SK-N-SH (cell line): ENCODE measurements around the gene ASB4. TPM values are rescaled to one million over a fixed set of nuclear protein-coding genes. Genes with fewer than 3 reads are reported as not detected.

Source experiments
- CTCF ChIA-PET: fragments of 300-600, 350-600 bp; formaldehyde crosslinking; extraction: SDS; loops from one replicate; lab custom pipeline; 2021; lab: Yijun Ruan, JAX
- POLR2A ChIA-PET: fragments of 350-600 bp; sonication (Branson Sonifier 250); formaldehyde crosslinking; extraction: SDS; loops from one replicate; lab custom pipeline; 2020; ENCODE audit warnings: antibody characterized with exemption, inconsistent platforms; lab: Yijun Ruan, JAX
- DNase-seq: peaks from one replicate; pipeline ENCODE4 v3.0.0; 2012
- H2AFZ ChIP-seq: fragments of 200-600 bp; sonication (generic); 2 replicates; pipeline ENCODE4 v1.8.1; 2016; ENCODE audit warnings: antibody characterized with exemption, mild to moderate bottlenecking, low read depth
- H3F3A ChIP-seq: fragments of 200-600 bp; sonication (generic); replicated peaks from 2 replicates; pipeline ENCODE3; 2016; ENCODE audit warnings: antibody characterized with exemption, mild to moderate bottlenecking; ENCODE audit not compliant: insufficient read depth
- H3K27ac ChIP-seq, 2 experiments: fragments of 200-500 bp in 1 of 2; fragments of 200-600 bp in 1 of 2; sonication (Bioruptor generic) in 1 of 2; sonication (generic), shearing (Covaris generic) in 1 of 2; 2 replicates each; pipeline versions ENCODE4 v1.5.1 to v1.6.1; 2014 to 2016; ENCODE audit warnings: low read depth in 2 of 2, inconsistent platforms in 1 of 2, low read length in 1 of 2, mild to moderate bottlenecking in 1 of 2, mixed read lengths in 1 of 2
- H3K27me3 ChIP-seq: fragments of 200-600 bp; sonication (generic), shearing (Covaris generic); 2 replicates; pipeline ENCODE4 v1.6.1; 2016; ENCODE audit warnings: mixed run types; ENCODE audit not compliant: insufficient read depth
- H3K36me3 ChIP-seq, 2 experiments: fragments of 200-500 bp in 1 of 2; fragments of 200-600 bp in 1 of 2; sonication (Bioruptor generic) in 1 of 2; sonication (generic) in 1 of 2; replicated peaks in 1 of 2; 2 replicates each; pipeline versions ENCODE3 to v1.5.1; 2014 to 2016; ENCODE audit warnings: low read length in 1 of 2, mild to moderate bottlenecking in 1 of 2; ENCODE audit not compliant: insufficient read depth in 2 of 2, control insufficient read depth in 1 of 2
- H3K4me1 ChIP-seq, 2 experiments: fragments of 200-500 bp in 1 of 2; fragments of 200-600 bp in 1 of 2; sonication (Bioruptor generic) in 1 of 2; sonication (generic), shearing (Covaris generic) in 1 of 2; 2 replicates each; pipeline versions ENCODE4 v1.5.1 to v1.6.1; 2014 to 2016; ENCODE audit warnings: low read depth in 1 of 2, low read length in 1 of 2, mixed run types in 1 of 2; ENCODE audit not compliant: insufficient read depth in 2 of 2, control insufficient read depth in 1 of 2
- H3K4me2 ChIP-seq: fragments of 200-600 bp; sonication (generic), shearing (Covaris generic); 2 replicates; pipeline ENCODE4 v1.6.1; 2017; ENCODE audit warnings: mixed run types
- H3K4me3 ChIP-seq, 2 experiments: fragments of 200-500 bp in 1 of 2; fragments of 200-600 bp in 1 of 2; sonication (Bioruptor generic) in 1 of 2; sonication (generic), shearing (Covaris generic) in 1 of 2; 2 replicates each; pipeline versions ENCODE4 v1.5.1 to v1.8.1; 2014 to 2016; ENCODE audit warnings: low read depth in 2 of 2, inconsistent platforms in 1 of 2, low read length in 1 of 2, mild to moderate bottlenecking in 1 of 2, mixed read lengths in 1 of 2, moderate library complexity in 1 of 2
- H3K79me2 ChIP-seq: fragments of 200-600 bp; sonication (generic); 2 replicates; pipeline ENCODE4 v1.8.1; 2017; ENCODE audit warnings: mild to moderate bottlenecking; ENCODE audit not compliant: insufficient read depth
- H3K9ac ChIP-seq: fragments of 200-600 bp; sonication (generic); 2 replicates; pipeline ENCODE4 v1.6.1; 2017; ENCODE audit warnings: mixed run types
- H3K9me2 ChIP-seq: fragments of 200-600 bp; sonication (generic); 2 replicates; pipeline ENCODE4 v1.6.1; 2017; ENCODE audit warnings: mixed run types
- H3K9me3 ChIP-seq: fragments of 200-600 bp; sonication (generic); 2 replicates; pipeline ENCODE4 v1.6.1; 2017; ENCODE audit warnings: mixed run types, mild to moderate bottlenecking, moderate library complexity
- H4K20me1 ChIP-seq: fragments of 200-600 bp; sonication (generic); 2 replicates; pipeline ENCODE4 v1.6.1; 2017; ENCODE audit warnings: mild to moderate bottlenecking, mixed run types; ENCODE audit not compliant: insufficient read depth
- CHD2 ChIP-seq: fragments of 150-350 bp; IDR thresholded peaks from 2 replicates; pipeline ENCODE4 v1.6.1; 2018; ENCODE audit warnings: low read length; ENCODE audit not compliant: partially characterized antibody
- ELF1 ChIP-seq: IDR thresholded peaks from 2 replicates; pipeline ENCODE4 v1.4.0; 2012
- EP300 ChIP-seq, 2 experiments: IDR thresholded peaks; 2 replicates each; pipeline versions ENCODE4 v1.4.0 to v1.6.1; 2012; ENCODE audit warnings: borderline replicate concordance in 1 of 2, low read depth in 1 of 2, low read length in 1 of 2
- FOXJ3 ChIP-seq: sonication (generic); formaldehyde crosslinking; IDR thresholded peaks from 2 replicates; pipeline ENCODE4 v1.5.1; 2020; ENCODE audit warnings: mild to moderate bottlenecking, missing genetic modification reagents
- FOXM1 ChIP-seq: IDR thresholded peaks from 2 replicates; pipeline ENCODE4 v1.4.0; 2012; ENCODE audit warnings: low read depth, mild to moderate bottlenecking
- JUND ChIP-seq: IDR thresholded peaks from 2 replicates; pipeline ENCODE4 v1.4.0; 2012
- MEF2A ChIP-seq: IDR thresholded peaks from 2 replicates; pipeline ENCODE4 v1.4.0; 2012; ENCODE audit warnings: low read depth, borderline replicate concordance
- NRF1 ChIP-seq: IDR thresholded peaks from 2 replicates; pipeline ENCODE4 v1.6.1; 2012; ENCODE audit warnings: low read depth, mild to moderate bottlenecking, low read length
- RCOR1 ChIP-seq: fragments of 150-350 bp; IDR thresholded peaks from 2 replicates; pipeline ENCODE4 v1.6.1; 2017; ENCODE audit warnings: antibody characterized with exemption, low read length
- RFX5 ChIP-seq: IDR thresholded peaks from 2 replicates; pipeline ENCODE4 v1.6.1; 2012; ENCODE audit warnings: mild to moderate bottlenecking, improper control_type of control experiment, low read length
- RXRA ChIP-seq: IDR thresholded peaks from 2 replicates; pipeline ENCODE4 v1.4.0; 2012; ENCODE audit warnings: low read depth, mild to moderate bottlenecking, borderline replicate concordance
- SIN3A ChIP-seq: IDR thresholded peaks from 2 replicates; pipeline ENCODE4 v1.6.1; 2012; ENCODE audit warnings: low read depth, mild to moderate bottlenecking, low read length, moderate library complexity, borderline replicate concordance
- TAF1 ChIP-seq: IDR thresholded peaks from 2 replicates; pipeline ENCODE4 v1.6.1; 2012; ENCODE audit warnings: low read depth, mild to moderate bottlenecking, low read length, moderate library complexity, borderline replicate concordance
- TEAD4 ChIP-seq: IDR thresholded peaks from 2 replicates; pipeline ENCODE4 v1.4.0; 2012; ENCODE audit warnings: mild to moderate bottlenecking, borderline replicate concordance; ENCODE audit not compliant: insufficient read depth
- WGBS: methylation state at CpG from one replicate; pipeline ENCODE4 v1.1.6; 2017; ENCODE audit warnings: low lambda C conversion rate; 5-methylcytosine and 5-hydroxymethylcytosine counted together
- polyA plus RNA-seq, 3 experiments: library from polyadenylated mRNA; depleted of rRNA; stranded (reverse); fragments of >200 nt; gene quantifications; 2 replicates each; pipeline ENCODE4 v1.2.3, GENCODE V29; 2012
- TF ChIP-seq, protein P1 (sequence below): fragments of 150-350 bp; IDR thresholded peaks from 2 replicates; pipeline ENCODE4 v1.6.1; 2016; ENCODE audit warnings: mild to moderate bottlenecking, low read depth, low read length
- TF ChIP-seq, protein P2 (sequence below): fragments of 150-350 bp; IDR thresholded peaks from 2 replicates; pipeline ENCODE4 v1.6.1; 2017; ENCODE audit warnings: antibody characterized with exemption, low read length, low read depth, borderline replicate concordance
- TF ChIP-seq, protein P3 (sequence below): IDR thresholded peaks from 2 replicates; pipeline ENCODE4; 2012
- TF ChIP-seq, protein P4 (sequence below): IDR thresholded peaks from 2 replicates; pipeline ENCODE4 v1.4.0; 2012; ENCODE audit warnings: low read depth, borderline replicate concordance

The ASB4 gene
- polyA plus RNA-seq, 1 of the 3 experiments (the other 2 are of a cell fraction): not detected

DNA sequence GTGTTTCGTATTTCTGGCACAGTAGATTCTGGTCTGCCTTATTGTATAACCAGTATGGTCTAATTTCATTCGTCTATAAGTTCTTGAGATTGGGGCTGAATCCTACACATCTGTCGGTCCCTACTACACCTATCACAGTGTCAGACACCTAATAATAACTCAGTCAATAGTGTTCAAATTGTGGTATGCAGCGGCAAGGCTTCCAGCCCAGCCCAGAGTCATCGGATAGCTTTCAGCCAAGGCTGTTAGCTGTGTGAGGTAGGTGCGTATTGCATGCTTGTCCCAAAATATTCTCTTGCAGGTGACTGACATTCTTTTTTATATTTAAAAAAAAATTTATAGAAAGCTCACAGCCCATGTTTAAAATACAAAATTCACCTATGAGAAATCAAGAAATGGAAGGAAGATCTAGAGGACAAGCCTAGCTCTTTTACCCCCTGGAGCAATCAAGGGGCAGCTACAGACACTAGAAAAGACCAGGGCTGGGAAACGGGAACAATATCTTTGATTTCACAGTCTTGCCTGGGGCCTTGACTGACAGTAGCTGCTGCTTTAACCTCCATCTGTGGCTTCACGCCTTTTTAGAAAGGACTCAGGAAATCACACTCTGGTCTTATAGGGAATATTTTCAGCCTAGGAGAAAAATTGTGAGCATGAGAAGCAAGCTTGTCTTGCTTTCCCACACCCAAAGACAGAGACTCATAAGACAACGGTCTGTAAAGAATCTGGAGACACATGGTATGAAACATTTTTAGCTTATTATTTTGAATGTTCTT lies 9.5 kb upstream of the ASB4 start:
- no peak for DNase-seq
- no peaks in the 10 kb centered on the region for H3K79me2 ChIP-seq
- no peaks in the 10 kb centered on the region for H3K9me2 ChIP-seq
- H3K4me3 ChIP-seq: no peak overlapping the region
- no peak overlapping the region for H3K9ac ChIP-seq
- POLR2A ChIA-PET: no interaction called here
- no peaks in the 10 kb centered on the region for H4K20me1 ChIP-seq
- H2AFZ ChIP-seq: peak overlapping the region; percentile 36; the same call in 1 of the 2 replicates
- no peaks in the 10 kb centered on the region for H3K27me3 ChIP-seq
- H3K4me2 ChIP-seq: no peak overlapping the region
- WGBS: 71% methylated on average over 9 of the region's 9 CpGs
- H3K9me3 ChIP-seq: no peaks in the 10 kb centered on the region
- H3F3A ChIP-seq: no peaks in the 10 kb centered on the region
- CTCF ChIA-PET: interaction anchor here (0.7 to 4.3 kb wide), 75 partner anchors 9 to 1638 kb away, joined by 3 to 109 read pairs (median 4); partner anchors contain the start of genes ASB4, PON2, SGCE and TFPI2
- H3K36me3 ChIP-seq: no peaks in the 10 kb centered on the region
- peaks cover 0 to 8% of the 10 kb centered on the region in 2 experiments; a peak in 2 of 4 replicates for H3K4me1 ChIP-seq
- TF ChIP-seq, protein P1, sequence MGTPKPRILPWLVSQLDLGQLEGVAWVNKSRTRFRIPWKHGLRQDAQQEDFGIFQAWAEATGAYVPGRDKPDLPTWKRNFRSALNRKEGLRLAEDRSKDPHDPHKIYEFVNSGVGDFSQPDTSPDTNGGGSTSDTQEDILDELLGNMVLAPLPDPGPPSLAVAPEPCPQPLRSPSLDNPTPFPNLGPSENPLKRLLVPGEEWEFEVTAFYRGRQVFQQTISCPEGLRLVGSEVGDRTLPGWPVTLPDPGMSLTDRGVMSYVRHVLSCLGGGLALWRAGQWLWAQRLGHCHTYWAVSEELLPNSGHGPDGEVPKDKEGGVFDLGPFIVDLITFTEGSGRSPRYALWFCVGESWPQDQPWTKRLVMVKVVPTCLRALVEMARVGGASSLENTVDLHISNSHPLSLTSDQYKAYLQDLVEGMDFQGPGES: 0 out of 2 replicates have a peak, but pooled peaks have one; percentile 2
- TF ChIP-seq, protein P2, sequence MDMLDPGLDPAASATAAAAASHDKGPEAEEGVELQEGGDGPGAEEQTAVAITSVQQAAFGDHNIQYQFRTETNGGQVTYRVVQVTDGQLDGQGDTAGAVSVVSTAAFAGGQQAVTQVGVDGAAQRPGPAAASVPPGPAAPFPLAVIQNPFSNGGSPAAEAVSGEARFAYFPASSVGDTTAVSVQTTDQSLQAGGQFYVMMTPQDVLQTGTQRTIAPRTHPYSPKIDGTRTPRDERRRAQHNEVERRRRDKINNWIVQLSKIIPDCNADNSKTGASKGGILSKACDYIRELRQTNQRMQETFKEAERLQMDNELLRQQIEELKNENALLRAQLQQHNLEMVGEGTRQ: no peak
- H3K27ac ChIP-seq: no peak overlapping the region

DNA sequence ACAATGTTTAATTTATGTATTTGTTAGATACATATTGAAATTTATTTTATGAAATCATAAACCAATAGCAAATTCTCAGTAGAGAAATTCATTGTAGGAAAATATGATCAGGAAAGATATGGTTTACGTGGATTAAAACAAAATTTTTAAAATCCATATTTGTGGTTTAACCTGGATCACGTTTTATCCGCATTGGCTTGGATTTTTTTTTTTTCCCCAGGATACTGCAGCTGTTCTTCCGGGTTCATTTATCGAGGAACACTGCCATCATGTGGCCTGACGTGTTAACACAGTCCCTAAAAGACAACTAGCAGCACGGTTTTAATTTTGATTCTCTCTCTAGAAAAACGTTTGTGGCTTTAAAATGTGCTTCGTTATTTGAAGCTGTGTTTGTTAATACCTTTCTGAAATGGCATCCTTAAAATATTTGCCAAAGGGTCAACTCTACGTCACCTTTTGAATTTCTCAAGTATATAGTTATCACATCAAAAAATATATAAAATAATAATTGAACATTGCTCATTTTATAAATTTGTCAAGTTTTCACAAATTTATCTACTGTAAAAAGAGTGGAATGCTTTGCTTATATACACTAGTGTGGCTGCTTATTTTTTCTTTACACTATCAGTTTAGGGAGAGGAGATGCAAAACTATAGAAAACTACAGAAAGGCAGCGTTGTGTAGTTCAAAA lies 8.7 kb upstream of the ASB4 start:
- H3K9ac ChIP-seq: no peak overlapping the region
- ChIA-PET POLR2A (no interaction called here), CTCF (interaction anchor here (0.6 to 4.3 kb wide), 90 partner anchors 10 to 1638 kb away, joined by 3 to 109 read pairs (median 4); partner anchors contain the start of genes ASB4, PON2, SGCE and TFPI2)
- no peak overlapping the region for H3K4me3 ChIP-seq
- H3K4me1 ChIP-seq: peaks cover 0 to 8% of the 10 kb centered on the region in 2 experiments; a peak in 2 of 4 replicates
- H3K9me2 ChIP-seq: no peaks in the 10 kb centered on the region
- no peak overlapping the region for H3K4me2 ChIP-seq
- no peaks in the 10 kb centered on the region for H3K79me2 ChIP-seq
- H3K27me3 ChIP-seq: no peaks in the 10 kb centered on the region
- no peaks in the 10 kb centered on the region for H3K9me3 ChIP-seq
- no peaks in the 10 kb centered on the region for H3F3A ChIP-seq
- H3K36me3 ChIP-seq: no peaks in the 10 kb centered on the region
- H4K20me1 ChIP-seq: no peaks in the 10 kb centered on the region
- peak; percentile 73 for DNase-seq
- H3K27ac ChIP-seq: no peak overlapping the region
- H2AFZ ChIP-seq: peak overlapping the region; percentile 71
- 6% methylated on average over 11 of the region's 11 CpGs for WGBS
- TF ChIP-seq, protein P3, sequence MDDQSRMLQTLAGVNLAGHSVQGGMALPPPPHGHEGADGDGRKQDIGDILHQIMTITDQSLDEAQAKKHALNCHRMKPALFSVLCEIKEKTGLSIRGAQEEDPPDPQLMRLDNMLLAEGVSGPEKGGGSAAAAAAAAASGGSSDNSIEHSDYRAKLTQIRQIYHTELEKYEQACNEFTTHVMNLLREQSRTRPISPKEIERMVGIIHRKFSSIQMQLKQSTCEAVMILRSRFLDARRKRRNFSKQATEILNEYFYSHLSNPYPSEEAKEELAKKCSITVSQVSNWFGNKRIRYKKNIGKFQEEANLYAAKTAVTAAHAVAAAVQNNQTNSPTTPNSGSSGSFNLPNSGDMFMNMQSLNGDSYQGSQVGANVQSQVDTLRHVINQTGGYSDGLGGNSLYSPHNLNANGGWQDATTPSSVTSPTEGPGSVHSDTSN: no peak
- TF ChIP-seq CHD2 (peak; percentile 60), RCOR1 (peak; percentile 49; the same call in 1 of the 2 replicates), NRF1 (no peak), FOXM1 (no peak), EP300 (IDR thresholded peaks at IDR 0.05; ENCODE audit: borderline replicate concordance in 1 of 2, low read depth in 1 of 2, low read length in 1 of 2) (no peak), RXRA (no peak), MEF2A (no peak), TAF1 (no peak), SIN3A (no peak), JUND (no peak), RFX5 (peak; percentile 30; the same call in 1 of the 2 replicates), ELF1 (peak; percentile 87), TEAD4 (no peak), FOXJ3 (CRISPR knock-in tag) (no peak)
- TF ChIP-seq, protein P2: no peak
- TF ChIP-seq, protein P4, sequence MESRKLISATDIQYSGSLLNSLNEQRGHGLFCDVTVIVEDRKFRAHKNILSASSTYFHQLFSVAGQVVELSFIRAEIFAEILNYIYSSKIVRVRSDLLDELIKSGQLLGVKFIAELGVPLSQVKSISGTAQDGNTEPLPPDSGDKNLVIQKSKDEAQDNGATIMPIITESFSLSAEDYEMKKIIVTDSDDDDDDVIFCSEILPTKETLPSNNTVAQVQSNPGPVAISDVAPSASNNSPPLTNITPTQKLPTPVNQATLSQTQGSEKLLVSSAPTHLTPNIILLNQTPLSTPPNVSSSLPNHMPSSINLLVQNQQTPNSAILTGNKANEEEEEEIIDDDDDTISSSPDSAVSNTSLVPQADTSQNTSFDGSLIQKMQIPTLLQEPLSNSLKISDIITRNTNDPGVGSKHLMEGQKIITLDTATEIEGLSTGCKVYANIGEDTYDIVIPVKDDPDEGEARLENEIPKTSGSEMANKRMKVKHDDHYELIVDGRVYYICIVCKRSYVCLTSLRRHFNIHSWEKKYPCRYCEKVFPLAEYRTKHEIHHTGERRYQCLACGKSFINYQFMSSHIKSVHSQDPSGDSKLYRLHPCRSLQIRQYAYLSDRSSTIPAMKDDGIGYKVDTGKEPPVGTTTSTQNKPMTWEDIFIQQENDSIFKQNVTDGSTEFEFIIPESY: no peak
